Adrenal gland (tissue), 12 donors: ENCODE results near the gene DZIP1L. TPM values are rescaled to one million over a fixed set of nuclear protein-coding genes. Genes with fewer than 3 reads are reported as not detected.
"Not testable (repeated sequence)": the region's sequence is repeated elsewhere in the genome, so short reads cannot be mapped to it uniquely, and the experiment has no call there.

Source experiments
- DNase-seq, 7 donors: peaks; one replicate each; pipeline ENCODE4 v3.0.0-alpha.2; 2019 to 2020
- H3K27ac ChIP-seq, 5 donors: fragments of 200-600 bp; sonication (generic) in 4 of 5; 1 replicate in 3 of 5; 2 replicates in 2 of 5; pipeline versions ENCODE4 v1.5.1 to v1.8.0; 2016 to 2020; ENCODE audit warnings: mild to moderate bottlenecking in 1 of 5
- H3K27me3 ChIP-seq: fragments of 200-600 bp; 2 replicates; pipeline ENCODE4 v1.8.0; 2021
- H3K36me3 ChIP-seq, 2 donors: fragments of 200-600 bp; replicated peaks in 1 of 2; 1 replicate in 1 of 2; 2 replicates in 1 of 2; pipeline versions ENCODE4 v1.5.1 to v1.8.0; 2018 to 2022
- H3K4me1 ChIP-seq, 2 donors: fragments of 200-600 bp; replicated peaks in 1 of 2; 1 replicate in 1 of 2; 2 replicates in 1 of 2; pipeline versions ENCODE4 v1.5.1 to v1.8.0; 2018 to 2021
- H3K4me3 ChIP-seq, 4 donors: fragments of 200-600 bp; sonication (generic) in 3 of 4; one replicate each; pipeline ENCODE4 v1.5.1; 2016 to 2018
- H3K9me3 ChIP-seq, 3 donors: fragments of 200-600 bp; sonication (generic) in 1 of 3; replicated peaks in 1 of 3; 1 replicate in 2 of 3; 2 replicates in 1 of 3; pipeline versions ENCODE4 v1.5.1 to v1.8.0; 2016 to 2021
- POLR2A ChIP-seq, 2 donors: fragments of 450-650 bp; IDR thresholded peaks; one replicate each; pipeline ENCODE4 v1.6.1; 2017; ENCODE audit warnings: antibody characterized with exemption in 2 of 2, mild to moderate bottlenecking in 2 of 2, moderate library complexity in 1 of 2
- WGBS, 4 donors: extraction: QIAGEN DNeasy Blood & Tissue Kit in 2 of 4; methylation state at CpG; one replicate each; pipeline versions ENCODE4 v1.1.5 to v1.1.7; 2013 to 2017; 5-methylcytosine and 5-hydroxymethylcytosine counted together
- intact Hi-C, 2 donors: fragments of 100-400 bp; cut with DNase I; formaldehyde crosslinking; loops; one replicate each; pipeline versions ENCODE4 v1.14.1 to v1.15.0; 2022 to 2023
- polyA plus RNA-seq, 3 donors: library from polyadenylated mRNA; stranded (reverse); fragments of 200-250 nt in 2 of 3; fragments of 350-450 nt in 1 of 3; fragmentation: Illumina TruSeq in 1 of 3; extraction: RNeasy Lipid Tissue Mini Kit (QIAGEN cat#74804) in 1 of 3; gene quantifications; one replicate each; pipeline ENCODE4 v1.2.3, GENCODE V29; 2013 to 2014
- total RNA-seq, 9 donors: library from RNA; depleted of rRNA in 4 of 9; stranded (reverse); fragments of >200 nt in 4 of 9; fragments of 120-200 nt in 1 of 9; fragmentation: NEBNext Ultra II Directional in 1 of 9; extraction: Animal tissue kit (Norgen Biotek cat#: 25700) in 1 of 9; gene quantifications; one replicate each; pipeline versions ENCODE4 v1.1.0 to v1.2.4, GENCODE V29; 2013 to 2023
- TF ChIP-seq, protein P1 (sequence below), 6 experiments: fragments of 450-650 bp in 4 of 6; fragments of 200-600 bp in 2 of 6; sonication (generic) in 1 of 6; IDR thresholded peaks; 1 replicate in 5 of 6; 2 replicates in 1 of 6; pipeline versions ENCODE4 v1.5.1 to v1.8.0; 2016 to 2021; ENCODE audit warnings: antibody characterized with exemption in 6 of 6, mild to moderate bottlenecking in 2 of 6, moderate library complexity in 1 of 6
- donor health status: healthy with polysubstance abuse.
- donor health status: Bipolar disorder and iron deficiency.
- donor health status: DM: yes; HTN: yes; CAD: no.
- donor health status: DM: no; HTN: no; CAD: no.
- donor health status: DM: no; HTN: no; CAD: no.
- donor health status: DM: yes; HTN: yes; CAD: no.

Gene DZIP1L
- total and polyA plus RNA-seq, 12 donors: 1.2 to 13.7 (median 5.2) TPM

DNA sequence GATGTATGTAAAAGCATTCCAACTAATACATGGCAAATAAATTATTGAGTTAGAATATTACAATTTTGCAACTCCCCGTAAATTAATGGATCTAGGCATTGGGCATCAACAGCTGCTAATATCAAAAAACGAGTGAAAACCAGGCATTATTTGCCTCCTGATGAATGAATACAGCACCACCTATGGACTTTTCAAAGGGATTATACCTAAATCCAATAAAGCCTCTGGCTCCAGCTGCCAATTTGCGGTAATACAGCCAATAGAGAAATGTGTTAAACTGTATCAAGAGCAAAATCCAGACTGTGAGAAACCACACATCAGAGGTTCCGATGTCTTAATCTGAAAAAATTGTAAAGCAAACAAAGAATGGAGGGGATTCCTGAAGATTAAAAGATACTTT, 33.1 kb upstream of the DZIP1L start:
- H3K4me1 ChIP-seq: no peaks in the 10 kb centered on the region
- no peak for TF ChIP-seq POLR2A (IDR thresholded peaks at IDR 0.05)
- TF ChIP-seq, protein P1, sequence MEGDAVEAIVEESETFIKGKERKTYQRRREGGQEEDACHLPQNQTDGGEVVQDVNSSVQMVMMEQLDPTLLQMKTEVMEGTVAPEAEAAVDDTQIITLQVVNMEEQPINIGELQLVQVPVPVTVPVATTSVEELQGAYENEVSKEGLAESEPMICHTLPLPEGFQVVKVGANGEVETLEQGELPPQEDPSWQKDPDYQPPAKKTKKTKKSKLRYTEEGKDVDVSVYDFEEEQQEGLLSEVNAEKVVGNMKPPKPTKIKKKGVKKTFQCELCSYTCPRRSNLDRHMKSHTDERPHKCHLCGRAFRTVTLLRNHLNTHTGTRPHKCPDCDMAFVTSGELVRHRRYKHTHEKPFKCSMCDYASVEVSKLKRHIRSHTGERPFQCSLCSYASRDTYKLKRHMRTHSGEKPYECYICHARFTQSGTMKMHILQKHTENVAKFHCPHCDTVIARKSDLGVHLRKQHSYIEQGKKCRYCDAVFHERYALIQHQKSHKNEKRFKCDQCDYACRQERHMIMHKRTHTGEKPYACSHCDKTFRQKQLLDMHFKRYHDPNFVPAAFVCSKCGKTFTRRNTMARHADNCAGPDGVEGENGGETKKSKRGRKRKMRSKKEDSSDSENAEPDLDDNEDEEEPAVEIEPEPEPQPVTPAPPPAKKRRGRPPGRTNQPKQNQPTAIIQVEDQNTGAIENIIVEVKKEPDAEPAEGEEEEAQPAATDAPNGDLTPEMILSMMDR (IDR thresholded peaks at IDR 0.05): no peak
- intact Hi-C loops: no loop called here
- DNase-seq: no peak
- H3K27me3 ChIP-seq: no peaks in the 10 kb centered on the region
- H3K36me3 ChIP-seq: no peaks in the 10 kb centered on the region
- H3K9me3 ChIP-seq: peaks cover 0 to 4% (median 0%) of the 10 kb centered on the region in 3 donors
- no peak overlapping the region for H3K4me3 ChIP-seq
- 66 to 76% (median 74%) methylated on average over 4 of the region's 4 CpGs for WGBS, 4 donors
- H3K27ac ChIP-seq: no peak overlapping the region

DNA sequence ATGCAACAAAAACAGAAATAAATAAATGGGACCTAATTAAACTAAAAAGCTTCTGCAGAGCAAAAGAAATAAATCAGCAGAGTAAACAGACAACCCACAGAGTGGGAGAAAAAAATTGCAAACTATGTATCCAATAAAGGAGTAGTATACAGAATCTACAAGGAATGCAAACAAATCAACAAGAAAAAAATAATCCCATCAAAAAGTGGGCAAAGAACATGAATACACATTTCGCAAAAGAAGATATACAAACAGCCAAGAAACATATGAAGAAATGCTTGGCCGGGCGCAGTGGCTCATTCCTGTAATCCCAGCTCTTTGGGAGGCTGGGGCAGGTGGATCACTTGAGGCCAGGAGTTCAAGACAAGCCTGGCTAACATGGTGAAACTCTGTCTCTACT, 26.8 kb upstream of the DZIP1L start:
- DNase-seq, H3K27me3 ChIP-seq, intact Hi-C loops, H3K27ac ChIP-seq, H3K4me3 ChIP-seq, H3K4me1 ChIP-seq, H3K36me3 ChIP-seq, H3K9me3 ChIP-seq: not testable (repeated sequence)
- WGBS, 4 donors: 87 to 94% (median 93%) methylated on average over 3 of the region's 3 CpGs

DNA sequence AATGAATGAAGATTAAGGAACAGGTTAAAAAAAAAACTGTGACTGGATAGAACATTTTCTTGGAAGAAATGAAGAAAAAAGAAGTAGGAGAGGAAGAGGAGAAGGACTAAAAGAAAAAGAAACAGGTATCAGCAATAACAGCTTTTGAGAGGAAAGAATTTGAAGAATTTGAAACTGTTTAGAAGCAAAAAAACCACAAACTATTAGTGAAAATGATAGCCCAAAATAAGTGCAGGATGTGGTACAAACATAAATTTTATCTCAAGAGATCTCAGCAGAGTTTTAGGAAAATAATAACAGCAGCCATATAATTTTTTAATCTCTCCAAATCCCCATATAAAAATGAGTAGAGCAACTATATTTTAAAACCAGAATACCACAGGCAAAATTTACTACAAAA, 25.5 kb upstream of the DZIP1L start:
- Histone ChIP-seq H3K27me3 (no peaks in the 10 kb centered on the region), H3K4me1 (no peaks in the 10 kb centered on the region), H3K4me3 (no peak overlapping the region), H3K36me3 (no peaks in the 10 kb centered on the region), H3K27ac (no peak overlapping the region), H3K9me3 (peaks cover 0 to 4% (median 0%) of the 10 kb centered on the region in 3 donors)
- intact Hi-C loops: no loop called here
- DNase-seq: no peak
- TF ChIP-seq, protein P1 (IDR thresholded peaks at IDR 0.05): no peak
- TF ChIP-seq POLR2A (IDR thresholded peaks at IDR 0.05): no peak

DNA sequence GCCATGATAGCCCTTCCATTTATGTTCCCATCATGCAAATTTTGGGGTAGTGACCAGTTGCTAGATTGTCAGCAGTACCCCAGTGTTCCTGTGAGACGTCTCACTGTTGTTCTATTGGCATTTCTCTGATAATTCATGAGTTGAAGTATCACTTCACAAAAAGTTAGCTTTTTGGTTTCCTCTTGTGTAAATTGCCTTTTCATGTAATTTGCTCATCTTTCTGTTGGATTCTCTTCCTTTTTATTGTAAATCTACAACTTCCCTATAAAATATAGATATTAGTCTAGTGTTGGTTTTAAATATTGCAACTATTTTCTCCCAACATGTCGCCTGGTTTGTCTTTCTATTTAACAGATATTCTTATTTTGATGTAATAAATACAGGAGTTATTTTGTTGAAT, 24.3 kb upstream of the DZIP1L start:
- no peak overlapping the region for H3K27ac ChIP-seq
- WGBS, 4 donors: 29 to 40% (median 31%) methylated on average over 2 of the region's 2 CpGs
- no peaks in the 10 kb centered on the region for H3K36me3 ChIP-seq
- H3K4me3 ChIP-seq: no peak overlapping the region
- no peak for TF ChIP-seq POLR2A (IDR thresholded peaks at IDR 0.05)
- TF ChIP-seq, protein P1 (IDR thresholded peaks at IDR 0.05): no peak
- intact Hi-C loops: no loop called here
- no peaks in the 10 kb centered on the region for H3K4me1 ChIP-seq
- DNase-seq: no peak
- no peaks in the 10 kb centered on the region for H3K27me3 ChIP-seq
- peaks cover 0 to 4% (median 0%) of the 10 kb centered on the region in 3 donors for H3K9me3 ChIP-seq

DNA sequence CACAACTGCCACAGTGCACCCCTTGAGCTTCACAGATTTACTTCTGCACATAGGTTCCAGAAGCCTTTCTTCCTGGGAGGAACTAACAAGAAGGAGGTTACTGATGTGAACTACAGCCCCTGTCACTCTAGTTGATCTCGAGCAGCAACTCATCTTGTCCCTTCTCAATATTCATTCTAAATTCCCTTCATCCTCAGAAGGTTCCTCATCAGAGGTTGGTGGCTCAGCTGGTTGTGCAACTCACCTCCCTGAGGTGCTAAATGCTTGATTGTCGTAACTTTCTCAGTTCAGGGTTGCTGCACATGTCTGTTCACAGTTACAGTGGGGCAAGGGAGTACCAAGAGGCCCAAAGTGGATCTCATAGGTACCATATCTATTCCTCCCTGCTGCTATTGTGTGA, 22.5 kb upstream of the DZIP1L start:
- intact Hi-C loops: no loop called here
- WGBS, 4 donors: 50 to 61% (median 51%) methylated on average over 2 of the region's 2 CpGs

More for the DNA sequence above, 22.5 kb upstream of the DZIP1L start:
- Histone ChIP-seq H3K36me3 (no peaks in the 10 kb centered on the region), H3K27ac (peak overlapping the region in 1 of 5 donors; percentile 31), H3K4me1 (no peaks in the 10 kb centered on the region), H3K9me3 (no peaks in the 10 kb centered on the region), H3K27me3 (no peaks in the 10 kb centered on the region), H3K4me3 (no peak overlapping the region)
- TF ChIP-seq, protein P1 (IDR thresholded peaks at IDR 0.05): no peak
- no peak for TF ChIP-seq POLR2A (IDR thresholded peaks at IDR 0.05)
- DNase-seq: no peak
